PC-9 (cell line): ENCODE results near the gene UQCRH. TPM values are rescaled to one million over a fixed set of nuclear protein-coding genes. Genes with fewer than 3 reads are reported as not detected.

Experiments
- BruUV-seq: library from RNA; stranded (reverse); fragments of 400-500 nt; replicated peaks from 2 replicates; lab custom pipeline; 2021; lab: Mats Ljungman, UMichigan
- CTCF ChIA-PET: fragments of 300-600 bp; sonication (Branson Sonifier 250); formaldehyde crosslinking; loops from one replicate; lab custom pipeline; 2022; ENCODE audit warnings: antibody characterized with exemption; lab: Charles Lee
- POLR2A ChIA-PET: fragments of 300-600 bp; sonication (Branson Sonifier 250); formaldehyde crosslinking; loops from one replicate; lab custom pipeline; 2022; ENCODE audit warnings: antibody characterized with exemption; ENCODE audit not compliant: unreplicated experiment; lab: Charles Lee
- DNase-seq, 2 experiments: peaks; one replicate each; pipeline versions ENCODE4 v3.0.0 to v3.0.0-alpha.2; 2015 to 2022; ENCODE audit warnings: mixed read lengths in 1 of 2
- H2AFZ ChIP-seq: fragments of 200-600 bp; sonication (generic); 2 replicates; pipeline ENCODE4 v1.8.1; 2017; ENCODE audit warnings: antibody characterized with exemption
- H3F3A ChIP-seq: fragments of 200-600 bp; sonication (generic); 2 replicates; pipeline ENCODE4 v1.8.1; 2017; ENCODE audit warnings: antibody characterized with exemption, mild to moderate bottlenecking, low read depth; ENCODE audit not compliant: insufficient read depth
- H3K27ac ChIP-seq: fragments of 200-600 bp; sonication (generic); 2 replicates; pipeline ENCODE4 v1.6.1; 2016; ENCODE audit warnings: mixed run types
- H3K27me3 ChIP-seq: fragments of 200-600 bp; sonication (generic); 2 replicates; pipeline ENCODE4 v1.6.1; 2016; ENCODE audit warnings: low read depth, mixed run types; ENCODE audit not compliant: insufficient read depth
- H3K36me3 ChIP-seq: fragments of 200-600 bp; sonication (generic); 2 replicates; pipeline ENCODE4 v1.6.1; 2016; ENCODE audit warnings: low read depth, mixed run types
- H3K4me1 ChIP-seq: fragments of 200-600 bp; sonication (generic); replicated peaks from 2 replicates; pipeline ENCODE4 v1.6.1; 2016; ENCODE audit warnings: mixed run types; ENCODE audit not compliant: insufficient read depth
- H3K4me2 ChIP-seq: fragments of 200-600 bp; sonication (generic); 2 replicates; pipeline ENCODE4 v1.6.1; 2017; ENCODE audit warnings: mixed run types
- H3K4me3 ChIP-seq: fragments of 200-600 bp; sonication (generic); 2 replicates; pipeline ENCODE4 v1.6.1; 2016; ENCODE audit warnings: mixed run types
- H3K79me2 ChIP-seq: fragments of 200-600 bp; sonication (generic); 2 replicates; pipeline ENCODE4 v1.6.1; 2017; ENCODE audit warnings: low read depth, mixed run types
- H3K9me2 ChIP-seq: fragments of 200-600 bp; sonication (generic); 2 replicates; pipeline ENCODE4 v1.8.1; 2017; ENCODE audit warnings: mild to moderate bottlenecking; ENCODE audit not compliant: insufficient read depth
- H3K9me3 ChIP-seq: fragments of 200-600 bp; sonication (generic); 2 replicates; pipeline ENCODE4 v1.8.1; 2016; ENCODE audit warnings: low read depth; ENCODE audit not compliant: insufficient read depth
- H4K20me1 ChIP-seq: fragments of 200-600 bp; sonication (generic); 2 replicates; pipeline ENCODE4 v1.8.1; 2017; ENCODE audit not compliant: insufficient read depth
- EZH2 ChIP-seq: fragments of 200-600 bp; sonication (generic); IDR thresholded peaks from 2 replicates; pipeline ENCODE4 v1.8.0; 2017; ENCODE audit warnings: antibody characterized with exemption, low read depth
- intact Hi-C: fragments of 100-400 bp; cut with micrococcal nuclease; formaldehyde crosslinking; loops from one replicate; pipeline ENCODE4 v1.10.0; 2022; ENCODE audit not compliant: unreplicated experiment
- total RNA-seq: library from RNA; stranded (reverse); gene quantifications from 2 replicates; pipeline ENCODE4 v1.2.3, GENCODE V29; 2021
- TF ChIP-seq, protein P1 (sequence below): fragments of 200-600 bp; sonication (generic); conservative IDR thresholded peaks from 2 replicates; pipeline ENCODE4 v1.6.1; 2017; ENCODE audit warnings: mixed run types, antibody characterized with exemption, mild to moderate bottlenecking, moderate library complexity

UQCRH gene
- total RNA-seq, 1 experiment from 2014 or later, result 551 TPM

DNA sequence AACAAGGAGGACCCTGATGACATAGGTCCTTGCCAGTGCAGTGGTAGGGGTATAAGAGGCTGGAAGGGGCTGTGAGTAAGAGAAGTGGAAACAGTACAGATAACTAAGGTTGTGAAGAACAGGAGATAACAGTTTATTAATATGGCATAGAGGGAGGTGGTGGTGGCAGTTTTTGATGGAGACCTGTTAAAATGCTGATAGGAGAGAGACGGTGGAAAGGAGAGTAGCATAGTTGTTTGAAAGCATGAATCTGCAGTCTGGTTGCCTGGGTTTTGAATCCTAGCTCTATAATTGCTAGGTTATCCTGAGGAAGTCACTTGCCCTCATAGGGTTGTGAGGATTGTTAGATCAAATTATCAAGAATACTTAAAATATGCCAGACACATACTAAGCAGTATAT lies 19.4 kb upstream of the UQCRH start:
- intact Hi-C loops, result no loop called here

DNA sequence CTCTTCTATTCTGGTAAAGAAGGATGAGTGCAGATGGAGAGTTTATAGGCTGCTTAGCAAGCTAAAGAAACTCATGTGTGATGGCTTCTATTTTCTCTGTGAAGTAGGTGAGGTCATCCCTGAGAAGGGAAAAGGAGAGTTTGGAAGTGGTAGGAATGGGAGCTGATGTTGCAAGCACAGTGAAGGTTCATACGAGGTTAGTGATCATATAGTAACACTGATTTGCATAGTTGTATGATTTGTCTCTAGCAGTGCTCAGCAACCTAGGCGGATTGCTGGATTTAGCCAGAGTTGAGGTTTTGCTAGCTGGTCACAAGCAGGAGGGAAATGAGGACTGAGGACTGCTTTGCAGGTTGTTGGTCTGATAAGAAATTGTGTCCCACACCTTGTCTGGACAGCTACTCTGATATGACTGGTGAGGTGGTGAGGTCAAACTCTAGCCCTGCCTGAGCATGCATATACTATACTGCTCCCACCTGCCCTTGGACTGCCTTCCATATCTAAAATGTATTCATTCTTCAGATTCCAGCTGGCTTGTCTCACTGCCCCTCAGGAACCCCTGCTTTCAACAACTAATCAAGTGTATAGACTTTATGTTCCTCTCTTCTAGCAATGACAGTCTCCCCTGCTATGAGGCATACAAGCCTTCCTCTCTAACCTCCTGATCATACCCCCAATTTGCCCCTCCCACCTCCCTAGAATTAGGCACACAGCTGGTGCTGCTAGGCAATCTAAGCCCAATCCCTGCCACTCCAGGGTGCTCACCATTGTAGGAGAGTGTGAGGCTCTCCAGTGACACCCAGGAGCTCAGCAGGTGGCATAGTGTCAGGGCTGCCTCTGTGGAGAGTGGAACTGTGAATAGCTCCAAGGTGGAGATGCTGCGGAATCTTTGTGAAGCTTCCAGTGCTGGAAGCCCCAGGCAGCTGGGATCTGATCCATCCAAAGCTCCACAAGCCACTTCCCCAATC lies 18.6 kb upstream of the UQCRH start:
- POLR2A ChIA-PET, result interaction anchor here (0.5 to 0.7 kb wide), 2 partner anchors 14 to 1957 kb away, joined by 3 read pairs; no protein-coding TSS in a partner anchor
- intact Hi-C loops, result no loop called here
- peaks cover 37% of the 10 kb centered on the region for H3F3A ChIP-seq
- TF ChIP-seq EZH2, result no peak
- TF ChIP-seq, protein P1, sequence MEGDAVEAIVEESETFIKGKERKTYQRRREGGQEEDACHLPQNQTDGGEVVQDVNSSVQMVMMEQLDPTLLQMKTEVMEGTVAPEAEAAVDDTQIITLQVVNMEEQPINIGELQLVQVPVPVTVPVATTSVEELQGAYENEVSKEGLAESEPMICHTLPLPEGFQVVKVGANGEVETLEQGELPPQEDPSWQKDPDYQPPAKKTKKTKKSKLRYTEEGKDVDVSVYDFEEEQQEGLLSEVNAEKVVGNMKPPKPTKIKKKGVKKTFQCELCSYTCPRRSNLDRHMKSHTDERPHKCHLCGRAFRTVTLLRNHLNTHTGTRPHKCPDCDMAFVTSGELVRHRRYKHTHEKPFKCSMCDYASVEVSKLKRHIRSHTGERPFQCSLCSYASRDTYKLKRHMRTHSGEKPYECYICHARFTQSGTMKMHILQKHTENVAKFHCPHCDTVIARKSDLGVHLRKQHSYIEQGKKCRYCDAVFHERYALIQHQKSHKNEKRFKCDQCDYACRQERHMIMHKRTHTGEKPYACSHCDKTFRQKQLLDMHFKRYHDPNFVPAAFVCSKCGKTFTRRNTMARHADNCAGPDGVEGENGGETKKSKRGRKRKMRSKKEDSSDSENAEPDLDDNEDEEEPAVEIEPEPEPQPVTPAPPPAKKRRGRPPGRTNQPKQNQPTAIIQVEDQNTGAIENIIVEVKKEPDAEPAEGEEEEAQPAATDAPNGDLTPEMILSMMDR, result no peak
- no TSS peak for BruUV-seq
- H3K9me2 ChIP-seq, result no peaks in the 10 kb centered on the region
- no peak overlapping the region for H3K4me3 ChIP-seq
- H3K4me1 ChIP-seq, result peaks cover 12% of the 10 kb centered on the region
- no peak overlapping the region for H3K27ac ChIP-seq
- H3K36me3 ChIP-seq, result peaks cover 15% of the 10 kb centered on the region; the same call in 1 of the 2 replicates
- no peaks in the 10 kb centered on the region for H3K27me3 ChIP-seq
- CTCF ChIA-PET, result no interaction called here
- no peak overlapping the region for H2AFZ ChIP-seq
- H4K20me1 ChIP-seq, result no peaks in the 10 kb centered on the region
- H3K4me2 ChIP-seq, result no peak overlapping the region
- DNase-seq, result peak in 1 of 2 experiments; percentile 34
- no peaks in the 10 kb centered on the region for H3K79me2 ChIP-seq
- H3K9me3 ChIP-seq, result no peaks in the 10 kb centered on the region

More for the DNA sequence above, 19.4 kb upstream of the UQCRH start:
- H3K27me3 ChIP-seq, result no peaks in the 10 kb centered on the region
- BruUV-seq, result no TSS peak
- no peak overlapping the region for H3K27ac ChIP-seq
- ChIA-PET CTCF (no interaction called here), POLR2A (no interaction called here)
- H2AFZ ChIP-seq, result no peak overlapping the region
- H3F3A ChIP-seq, result peaks cover 28% of the 10 kb centered on the region
- H3K9me3 ChIP-seq, result no peaks in the 10 kb centered on the region
- H3K79me2 ChIP-seq, result no peaks in the 10 kb centered on the region
- H3K4me1 ChIP-seq, result peaks cover 4% of the 10 kb centered on the region
- no peak for DNase-seq
- H3K4me2 ChIP-seq, result no peak overlapping the region
- no peak overlapping the region for H3K4me3 ChIP-seq
- no peaks in the 10 kb centered on the region for H4K20me1 ChIP-seq
- no peaks in the 10 kb centered on the region for H3K9me2 ChIP-seq
- peaks cover 14% of the 10 kb centered on the region; the same call in 1 of the 2 replicates for H3K36me3 ChIP-seq
- TF ChIP-seq, protein P1, result no peak
- no peak for TF ChIP-seq EZH2

DNA sequence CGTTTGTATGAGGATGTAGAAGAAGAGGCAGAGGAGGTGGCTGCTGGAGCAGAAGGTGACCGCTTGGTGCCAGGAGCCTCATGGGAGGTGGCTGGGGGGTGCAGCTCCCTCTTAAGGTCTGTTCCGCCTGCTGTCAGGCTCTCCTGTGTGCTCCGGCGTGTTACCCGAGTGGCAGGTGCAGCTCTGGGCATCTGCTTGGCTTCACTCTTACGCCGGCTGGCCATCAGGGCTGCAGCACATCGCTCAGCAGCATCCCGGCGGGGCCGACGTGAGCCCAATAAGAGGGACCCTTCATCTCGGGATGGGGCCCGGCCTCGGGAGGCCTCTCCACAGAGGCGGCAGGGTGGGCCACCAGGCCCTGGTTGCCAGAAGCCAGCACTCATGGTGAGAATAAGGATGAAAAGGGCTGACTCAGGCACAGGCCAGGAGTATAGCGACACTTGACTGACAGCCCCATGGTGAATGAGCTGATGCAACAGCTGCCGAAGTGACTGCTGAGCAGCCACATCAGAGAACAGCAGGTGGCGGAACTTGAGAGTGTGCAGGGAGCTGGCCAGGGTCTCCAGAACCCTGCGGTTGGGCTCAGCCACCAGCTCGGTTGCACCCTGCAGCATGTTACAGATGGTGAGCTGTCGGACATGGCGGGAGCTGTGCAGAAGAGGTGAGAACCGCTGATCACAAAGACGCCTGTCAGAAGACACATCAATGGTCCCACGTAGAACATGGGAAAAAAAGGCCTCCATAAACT lies 17.6 kb upstream of the UQCRH start:
- Histone ChIP-seq H3K4me3 (no peak overlapping the region), H3K9me2 (no peaks in the 10 kb centered on the region), H3K79me2 (no peaks in the 10 kb centered on the region), H3K36me3 (peaks cover 10% of the 10 kb centered on the region; the same call in 1 of the 2 replicates), H3F3A (peaks cover 43% of the 10 kb centered on the region), H3K9me3 (no peaks in the 10 kb centered on the region), H3K27me3 (no peaks in the 10 kb centered on the region), H4K20me1 (no peaks in the 10 kb centered on the region), H3K4me2 (no peak overlapping the region), H3K4me1 (peaks cover 12% of the 10 kb centered on the region), H2AFZ (no peak overlapping the region), H3K27ac (no peak overlapping the region)
- DNase-seq, result no peak
- no TSS peak for BruUV-seq
- TF ChIP-seq, protein P1, result no peak
- TF ChIP-seq EZH2, result no peak
- CTCF ChIA-PET, result interaction anchor here (0.6 kb wide), 1 partner anchor 67 kb away, joined by 7 read pairs; no protein-coding TSS in a partner anchor
- intact Hi-C loops, result no loop called here
- POLR2A ChIA-PET, result no interaction called here
